ENCODE results near the gene TMEM151B.

Gene TMEM151B

GRCh38 chr6:44278774-44279697 lies 8.8 kb downstream of the TMEM151B start:
- no peak for DNase-seq (ENCODE audit: low spot score)

DNA sequence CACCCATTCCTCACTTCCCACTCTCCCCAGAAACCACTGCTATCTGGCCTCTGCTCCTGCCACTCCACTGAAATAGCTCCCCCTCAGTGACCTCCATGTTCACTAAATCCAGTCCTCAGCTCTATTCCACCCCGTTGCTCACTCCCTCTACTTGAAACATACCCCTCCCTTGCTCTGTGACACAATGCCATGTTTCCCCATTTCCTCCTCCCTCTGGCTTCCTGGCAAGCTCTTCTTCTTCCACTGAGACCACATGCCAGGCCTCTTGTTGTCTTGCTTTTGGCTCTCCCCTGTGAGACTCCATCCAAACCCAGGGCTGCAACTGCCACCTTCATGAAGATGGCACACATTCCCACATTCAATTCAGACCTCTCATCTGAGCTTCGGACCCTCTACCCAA lies 13.9 kb downstream of the TMEM151B start:
- no peak for DNase-seq (ENCODE audit: low spot score)

DNA sequence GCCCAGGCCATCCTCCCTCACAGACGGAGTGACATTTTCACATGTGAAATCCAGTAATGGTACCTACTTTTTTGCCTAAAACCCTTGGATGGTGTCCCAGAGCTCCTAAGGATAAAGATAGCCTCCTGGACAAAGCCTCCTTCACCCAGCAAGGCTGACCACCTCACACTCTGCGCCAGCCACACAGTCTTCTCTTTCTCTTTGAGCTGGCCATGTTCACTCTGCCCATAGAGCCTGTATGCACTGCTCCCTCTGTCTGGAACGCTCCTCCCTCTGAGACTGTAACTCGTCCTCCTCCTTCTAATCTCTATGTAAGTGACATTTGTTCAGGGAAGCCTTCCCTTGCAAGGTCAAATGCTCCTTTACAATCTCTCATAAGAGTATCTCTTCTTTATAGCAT lies 14.6 kb downstream of the TMEM151B start:
- DNase-seq (ENCODE audit: low spot score), result no peak

DNA sequence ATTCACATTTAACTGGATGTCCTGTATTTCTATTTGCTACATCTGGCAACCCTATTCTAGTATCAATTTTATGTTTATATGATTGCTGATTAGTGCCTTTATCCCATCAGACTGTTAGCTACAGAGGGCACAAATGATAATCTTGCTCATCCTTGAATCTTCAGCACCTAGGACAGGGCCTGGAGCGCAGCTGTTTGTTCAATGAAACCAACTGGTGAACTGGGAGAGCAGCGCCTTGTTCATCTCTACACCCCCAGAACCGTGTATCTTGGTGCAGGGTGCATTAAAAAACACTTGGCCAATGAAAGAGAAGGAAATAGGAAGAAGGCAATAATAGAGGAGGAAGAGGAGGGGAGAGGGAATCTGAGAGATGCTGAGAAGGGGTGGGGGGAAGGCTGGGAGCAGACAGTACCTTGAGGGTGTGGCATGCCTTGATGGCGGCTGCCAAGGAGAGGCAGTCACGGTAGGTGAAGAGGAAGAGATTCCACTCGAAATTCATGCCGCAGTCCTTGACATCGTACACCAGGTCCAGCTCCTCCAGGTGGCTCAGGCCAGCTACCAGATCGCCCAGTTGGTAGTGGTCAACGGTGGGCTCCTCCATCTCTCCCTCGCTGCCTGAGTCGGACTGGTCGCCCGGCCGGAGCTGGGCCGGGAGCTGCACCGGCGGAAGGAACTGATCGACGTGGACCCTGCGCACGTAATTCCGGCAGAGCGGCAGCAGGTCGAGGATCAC lies 15.5 kb downstream of the TMEM151B start:
- DNase-seq (ENCODE audit: low spot score), result no peak

DNA sequence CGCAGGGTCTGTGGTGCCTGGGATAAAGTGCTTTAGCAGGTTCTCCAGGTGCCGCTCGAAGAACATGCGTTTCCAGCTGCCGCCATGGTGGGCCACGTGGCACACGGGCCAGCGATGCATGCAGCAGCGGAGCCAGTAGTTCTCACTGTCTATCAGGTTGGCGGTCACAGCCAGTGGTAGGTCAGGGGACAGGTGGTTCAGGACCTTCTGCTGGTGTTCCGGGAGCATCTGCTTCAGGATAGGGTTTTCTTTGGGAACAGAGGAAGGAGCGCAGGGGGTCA lies 16.0 kb downstream of the TMEM151B start:
- DNase-seq (ENCODE audit: low spot score), result no peak

DNA sequence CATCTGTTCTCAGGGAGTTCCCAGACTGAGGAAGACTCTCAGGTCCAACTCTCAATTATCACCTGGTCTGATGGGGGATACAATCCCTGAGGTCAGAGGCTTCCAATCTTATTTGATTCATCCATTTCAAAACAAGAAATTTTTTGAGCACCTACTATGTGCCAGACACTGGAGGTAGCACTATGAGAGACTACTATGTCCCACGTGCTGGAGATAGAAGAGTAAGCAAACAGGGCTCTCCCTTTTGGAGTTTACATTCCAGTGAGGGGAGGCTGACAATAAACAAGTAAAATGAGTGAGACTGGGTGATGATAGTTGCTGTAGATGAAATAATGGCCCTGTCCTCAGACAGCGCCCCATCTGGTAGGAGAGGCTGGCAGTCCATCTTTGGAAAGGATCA lies 16.5 kb downstream of the TMEM151B start:
- DNase-seq (ENCODE audit: low spot score), result no peak

- no peak for DNase-seq (ENCODE audit: low spot score)
Measured at GRCh38 chr6:44289726-44290260, 19.5 kb downstream of the TMEM151B start.

DNA sequence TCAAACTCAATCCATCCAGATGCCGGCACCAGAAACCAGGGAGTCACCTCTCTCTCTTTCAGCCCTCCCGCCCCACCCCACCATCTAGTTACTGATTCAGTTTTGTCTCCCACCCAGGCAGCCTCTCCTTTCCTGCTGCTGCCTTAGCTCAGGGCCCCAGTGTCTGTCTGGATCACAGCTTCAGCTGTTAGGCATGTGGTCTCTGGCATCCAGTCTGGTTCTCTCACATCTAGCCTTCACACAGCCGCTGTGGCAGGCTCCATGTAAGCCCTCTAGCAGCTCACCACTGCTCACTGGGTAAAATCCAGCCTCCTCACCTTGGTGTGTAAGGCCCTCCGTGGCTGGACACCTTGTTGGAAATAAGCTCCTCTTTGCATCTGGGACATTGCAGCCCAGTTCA lies 21.6 kb downstream of the TMEM151B start:
- DNase-seq (ENCODE audit: low spot score), result no peak

GRCh38 chr6:44292661-44293365 lies 22.6 kb downstream of the TMEM151B start:
- DNase-seq (ENCODE audit: low spot score), result no peak

- DNase-seq (ENCODE audit: low spot score), result no peak
Measured at GRCh38 chr6:44294832-44295791, 24.9 kb downstream of the TMEM151B start.

DNA sequence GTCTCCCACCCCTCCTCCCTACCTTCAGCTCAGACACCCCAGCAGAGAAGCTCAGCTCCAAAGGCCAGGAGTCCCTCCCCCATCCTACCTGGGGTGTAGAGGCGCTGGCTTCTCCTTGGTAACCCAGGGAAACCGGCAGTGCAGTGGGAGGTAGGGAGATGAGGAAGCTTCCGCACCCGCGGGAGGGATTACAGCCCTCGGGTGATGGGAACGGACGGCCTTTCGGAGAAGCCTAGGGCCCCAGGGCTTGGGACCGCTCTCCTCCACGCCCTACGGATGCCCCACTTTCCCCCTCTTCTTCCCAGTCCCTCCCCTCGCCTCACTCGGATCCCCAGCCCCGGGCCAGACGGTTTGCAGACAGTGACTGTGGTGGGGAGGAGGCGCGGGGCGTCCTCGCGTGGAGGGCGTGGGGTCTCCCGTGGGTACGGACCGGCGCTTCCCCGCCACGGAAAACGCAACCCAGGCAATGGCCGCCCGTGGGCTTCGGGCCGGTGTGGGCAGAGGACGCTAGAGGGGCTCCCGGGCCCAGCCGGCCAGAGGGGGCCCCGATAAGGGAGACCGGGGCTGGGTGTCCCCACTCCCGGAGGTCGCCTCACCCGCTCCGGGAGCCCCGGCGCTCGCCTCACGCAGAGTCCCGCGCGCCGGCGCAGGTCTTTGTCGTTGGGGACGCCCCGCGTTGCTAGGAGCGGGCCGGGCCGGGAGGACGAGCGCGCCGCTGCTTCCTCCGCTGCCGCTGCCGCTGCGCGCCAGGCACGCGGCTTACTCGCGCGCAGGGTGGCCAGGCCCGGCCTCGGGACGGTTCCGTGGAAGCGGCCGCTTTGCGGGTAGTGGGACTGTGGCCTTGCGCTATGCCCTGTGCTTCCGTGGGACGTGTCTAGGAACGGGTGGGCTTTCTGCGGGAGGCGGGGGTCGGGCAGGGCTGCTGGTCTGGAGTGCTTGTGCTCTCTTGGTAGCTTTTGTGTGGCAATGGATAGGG lies 27.1 kb downstream of the TMEM151B start:
- peak; percentile 29 for DNase-seq (ENCODE audit: low spot score)

DNA sequence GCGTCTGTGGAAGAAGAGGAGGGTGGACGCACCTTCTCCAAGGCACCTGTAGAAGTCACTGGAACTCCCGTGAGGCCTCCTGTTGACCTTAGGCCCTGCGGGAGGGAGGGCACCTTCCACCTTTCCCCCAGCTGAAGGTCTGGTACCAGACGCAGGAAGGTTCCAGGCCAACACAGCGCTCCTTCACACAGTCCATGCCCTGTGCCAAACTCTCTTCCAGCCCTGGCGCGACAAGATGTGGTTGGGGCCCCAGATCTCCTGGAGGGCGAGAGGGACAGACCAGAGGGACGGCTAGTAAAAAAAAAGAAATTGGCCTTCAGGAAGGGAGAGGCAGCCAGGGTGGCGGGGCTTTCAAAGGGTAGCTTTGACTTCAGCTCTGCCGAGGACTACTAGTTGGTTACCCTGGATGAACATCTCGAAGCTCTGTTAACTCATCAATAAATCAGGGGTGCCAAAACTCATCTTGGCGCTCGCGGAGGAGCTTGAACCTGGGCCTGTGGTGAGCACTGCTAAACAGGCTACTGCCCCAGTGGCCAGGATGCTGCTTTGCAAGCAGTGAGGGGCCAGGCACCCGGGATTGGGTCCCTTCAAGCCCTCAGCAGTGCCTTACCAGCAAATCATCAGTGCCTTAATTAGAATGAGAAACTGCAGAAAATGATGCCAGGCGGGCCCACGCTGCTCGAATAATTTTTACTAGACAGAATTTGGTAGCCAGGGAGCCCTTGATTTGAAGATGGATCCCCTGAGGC lies 28.0 kb downstream of the TMEM151B start:
- DNase-seq (ENCODE audit: low spot score), result no peak

- DNase-seq (ENCODE audit: low spot score), result no peak
Measured at GRCh38 chr6:44298864-44299263, 28.6 kb downstream of the TMEM151B start.

- DNase-seq (ENCODE audit: low spot score), result no peak
Measured at GRCh38 chr6:44300292-44300823, 30.1 kb downstream of the TMEM151B start.

GRCh38 chr6:44301106-44301505 lies 30.9 kb downstream of the TMEM151B start:
- no peak for DNase-seq (ENCODE audit: low spot score)

GRCh38 chr6:44301782-44302564 lies 31.7 kb downstream of the TMEM151B start:
- no peak for DNase-seq (ENCODE audit: low spot score)

- no peak for DNase-seq (ENCODE audit: low spot score)
Measured at GRCh38 chr6:44302856-44303255, 32.6 kb downstream of the TMEM151B start.

GRCh38 chr6:44303842-44304241 lies 33.6 kb downstream of the TMEM151B start:
- DNase-seq (ENCODE audit: low spot score), result no peak
